Liver (tissue), 3 donors: ENCODE measurements around the gene RHEB.

Experiments used
- FOXA1 ChIP-seq: IDR thresholded peaks from 2 replicates; pipeline ENCODE4 v1.6.1; 2016; ENCODE audit warnings: antibody characterized with exemption
- FOXA2 ChIP-seq: IDR thresholded peaks from 2 replicates; pipeline ENCODE4 v1.6.1; 2016; ENCODE audit warnings: antibody characterized with exemption
- GABPA ChIP-seq, 2 donors: IDR thresholded peaks in 1 of 2; conservative IDR thresholded peaks in 1 of 2; 2 replicates each; pipeline ENCODE4 v1.6.1; 2016; ENCODE audit warnings: antibody characterized with exemption in 2 of 2, mild to moderate bottlenecking in 1 of 2, moderate library complexity in 1 of 2
- HNF4A ChIP-seq, 2 donors: conservative IDR thresholded peaks; 2 replicates each; pipeline ENCODE4 v1.6.1; 2016; ENCODE audit warnings: antibody characterized with exemption in 2 of 2, mild to moderate bottlenecking in 2 of 2
- NR2F2 ChIP-seq: IDR thresholded peaks from 2 replicates; pipeline ENCODE4 v1.6.1; 2016; ENCODE audit warnings: antibody characterized with exemption
- RAD21 ChIP-seq, 2 donors: IDR thresholded peaks; 2 replicates each; pipeline ENCODE4 v1.6.1; 2016; ENCODE audit warnings: antibody characterized with exemption in 2 of 2, mild to moderate bottlenecking in 2 of 2
- RXRA ChIP-seq, 2 donors: IDR thresholded peaks; 2 replicates each; pipeline ENCODE4 v1.6.1; 2017 to 2018; ENCODE audit warnings: antibody characterized with exemption in 2 of 2, mild to moderate bottlenecking in 1 of 2
- SP1 ChIP-seq: IDR thresholded peaks from 2 replicates; pipeline ENCODE4 v1.6.1; 2018; ENCODE audit warnings: antibody characterized with exemption, mild to moderate bottlenecking
- YY1 ChIP-seq: IDR thresholded peaks from 2 replicates; pipeline ENCODE4 v1.6.1; 2016; ENCODE audit warnings: antibody characterized with exemption, mild to moderate bottlenecking
- TF ChIP-seq, protein P1 (sequence below): fragments of 150-350 bp; IDR thresholded peaks from 2 replicates; pipeline ENCODE4 v1.5.1; 2017; ENCODE audit warnings: improper control_type of control experiment, low read depth, low read length; ENCODE audit not compliant: missing input control
- TF ChIP-seq, protein P2 (sequence below): IDR thresholded peaks from 2 replicates; pipeline ENCODE4 v1.6.1; 2016; ENCODE audit warnings: antibody characterized with exemption, mild to moderate bottlenecking
- TF ChIP-seq, protein P3 (sequence below): IDR thresholded peaks from 2 replicates; pipeline ENCODE4 v1.6.1; 2016; ENCODE audit warnings: antibody characterized with exemption
- TF ChIP-seq, protein P4 (sequence below): IDR thresholded peaks from 2 replicates; pipeline ENCODE4 v1.6.1; 2016; ENCODE audit warnings: antibody characterized with exemption
- donor health status: healthy.
- donor health status: healthy.

DNA sequence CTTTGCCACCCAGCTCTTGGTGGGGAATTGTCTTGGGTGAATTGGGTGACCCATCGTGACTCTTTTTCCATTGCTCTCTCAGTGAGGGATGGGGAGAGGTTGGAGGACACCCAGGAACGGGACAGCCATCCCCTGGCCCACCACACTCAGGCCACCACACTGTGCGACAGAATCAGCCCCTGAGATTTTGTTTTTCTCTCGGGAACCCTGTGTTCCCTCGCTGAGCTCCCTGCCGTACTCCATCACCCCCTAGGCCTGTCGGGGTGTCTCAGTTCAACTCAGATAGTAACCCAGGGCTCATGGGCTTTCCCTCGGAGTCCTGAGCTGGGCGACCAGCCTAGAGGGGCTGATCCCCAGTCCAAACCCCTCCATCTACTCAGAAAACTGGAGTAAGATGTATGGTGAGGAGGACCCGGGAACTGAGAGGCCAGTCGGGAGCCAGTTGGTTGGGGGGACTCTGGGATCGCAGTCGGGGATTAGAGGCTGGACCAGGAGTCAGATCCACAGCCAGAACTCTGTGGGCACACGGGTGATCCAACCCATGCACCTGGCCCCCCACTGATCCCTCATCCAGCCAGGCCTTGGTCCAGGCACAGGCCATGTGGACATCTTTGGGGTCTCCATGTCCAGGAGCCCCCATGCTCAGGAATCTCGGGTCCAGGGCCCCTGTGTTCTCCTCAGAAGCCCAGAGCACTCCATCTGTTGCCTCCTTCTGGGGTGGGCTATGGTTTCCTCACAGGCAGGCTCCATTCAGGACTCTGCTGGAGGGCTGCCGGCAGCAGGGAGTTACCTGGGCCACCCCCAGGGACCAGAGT is 89.1 kb downstream of the RHEB start:
- TF ChIP-seq, protein P1, sequence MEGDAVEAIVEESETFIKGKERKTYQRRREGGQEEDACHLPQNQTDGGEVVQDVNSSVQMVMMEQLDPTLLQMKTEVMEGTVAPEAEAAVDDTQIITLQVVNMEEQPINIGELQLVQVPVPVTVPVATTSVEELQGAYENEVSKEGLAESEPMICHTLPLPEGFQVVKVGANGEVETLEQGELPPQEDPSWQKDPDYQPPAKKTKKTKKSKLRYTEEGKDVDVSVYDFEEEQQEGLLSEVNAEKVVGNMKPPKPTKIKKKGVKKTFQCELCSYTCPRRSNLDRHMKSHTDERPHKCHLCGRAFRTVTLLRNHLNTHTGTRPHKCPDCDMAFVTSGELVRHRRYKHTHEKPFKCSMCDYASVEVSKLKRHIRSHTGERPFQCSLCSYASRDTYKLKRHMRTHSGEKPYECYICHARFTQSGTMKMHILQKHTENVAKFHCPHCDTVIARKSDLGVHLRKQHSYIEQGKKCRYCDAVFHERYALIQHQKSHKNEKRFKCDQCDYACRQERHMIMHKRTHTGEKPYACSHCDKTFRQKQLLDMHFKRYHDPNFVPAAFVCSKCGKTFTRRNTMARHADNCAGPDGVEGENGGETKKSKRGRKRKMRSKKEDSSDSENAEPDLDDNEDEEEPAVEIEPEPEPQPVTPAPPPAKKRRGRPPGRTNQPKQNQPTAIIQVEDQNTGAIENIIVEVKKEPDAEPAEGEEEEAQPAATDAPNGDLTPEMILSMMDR: no peak
- TF ChIP-seq, protein P2, sequence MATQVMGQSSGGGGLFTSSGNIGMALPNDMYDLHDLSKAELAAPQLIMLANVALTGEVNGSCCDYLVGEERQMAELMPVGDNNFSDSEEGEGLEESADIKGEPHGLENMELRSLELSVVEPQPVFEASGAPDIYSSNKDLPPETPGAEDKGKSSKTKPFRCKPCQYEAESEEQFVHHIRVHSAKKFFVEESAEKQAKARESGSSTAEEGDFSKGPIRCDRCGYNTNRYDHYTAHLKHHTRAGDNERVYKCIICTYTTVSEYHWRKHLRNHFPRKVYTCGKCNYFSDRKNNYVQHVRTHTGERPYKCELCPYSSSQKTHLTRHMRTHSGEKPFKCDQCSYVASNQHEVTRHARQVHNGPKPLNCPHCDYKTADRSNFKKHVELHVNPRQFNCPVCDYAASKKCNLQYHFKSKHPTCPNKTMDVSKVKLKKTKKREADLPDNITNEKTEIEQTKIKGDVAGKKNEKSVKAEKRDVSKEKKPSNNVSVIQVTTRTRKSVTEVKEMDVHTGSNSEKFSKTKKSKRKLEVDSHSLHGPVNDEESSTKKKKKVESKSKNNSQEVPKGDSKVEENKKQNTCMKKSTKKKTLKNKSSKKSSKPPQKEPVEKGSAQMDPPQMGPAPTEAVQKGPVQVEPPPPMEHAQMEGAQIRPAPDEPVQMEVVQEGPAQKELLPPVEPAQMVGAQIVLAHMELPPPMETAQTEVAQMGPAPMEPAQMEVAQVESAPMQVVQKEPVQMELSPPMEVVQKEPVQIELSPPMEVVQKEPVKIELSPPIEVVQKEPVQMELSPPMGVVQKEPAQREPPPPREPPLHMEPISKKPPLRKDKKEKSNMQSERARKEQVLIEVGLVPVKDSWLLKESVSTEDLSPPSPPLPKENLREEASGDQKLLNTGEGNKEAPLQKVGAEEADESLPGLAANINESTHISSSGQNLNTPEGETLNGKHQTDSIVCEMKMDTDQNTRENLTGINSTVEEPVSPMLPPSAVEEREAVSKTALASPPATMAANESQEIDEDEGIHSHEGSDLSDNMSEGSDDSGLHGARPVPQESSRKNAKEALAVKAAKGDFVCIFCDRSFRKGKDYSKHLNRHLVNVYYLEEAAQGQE: no peak
- no peak for TF ChIP-seq YY1
- no peak for TF ChIP-seq NR2F2
- TF ChIP-seq HNF4A (conservative IDR thresholded peaks at IDR 0.05): no peak
- TF ChIP-seq, protein P3, sequence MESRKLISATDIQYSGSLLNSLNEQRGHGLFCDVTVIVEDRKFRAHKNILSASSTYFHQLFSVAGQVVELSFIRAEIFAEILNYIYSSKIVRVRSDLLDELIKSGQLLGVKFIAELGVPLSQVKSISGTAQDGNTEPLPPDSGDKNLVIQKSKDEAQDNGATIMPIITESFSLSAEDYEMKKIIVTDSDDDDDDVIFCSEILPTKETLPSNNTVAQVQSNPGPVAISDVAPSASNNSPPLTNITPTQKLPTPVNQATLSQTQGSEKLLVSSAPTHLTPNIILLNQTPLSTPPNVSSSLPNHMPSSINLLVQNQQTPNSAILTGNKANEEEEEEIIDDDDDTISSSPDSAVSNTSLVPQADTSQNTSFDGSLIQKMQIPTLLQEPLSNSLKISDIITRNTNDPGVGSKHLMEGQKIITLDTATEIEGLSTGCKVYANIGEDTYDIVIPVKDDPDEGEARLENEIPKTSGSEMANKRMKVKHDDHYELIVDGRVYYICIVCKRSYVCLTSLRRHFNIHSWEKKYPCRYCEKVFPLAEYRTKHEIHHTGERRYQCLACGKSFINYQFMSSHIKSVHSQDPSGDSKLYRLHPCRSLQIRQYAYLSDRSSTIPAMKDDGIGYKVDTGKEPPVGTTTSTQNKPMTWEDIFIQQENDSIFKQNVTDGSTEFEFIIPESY: no peak
- TF ChIP-seq, protein P4, sequence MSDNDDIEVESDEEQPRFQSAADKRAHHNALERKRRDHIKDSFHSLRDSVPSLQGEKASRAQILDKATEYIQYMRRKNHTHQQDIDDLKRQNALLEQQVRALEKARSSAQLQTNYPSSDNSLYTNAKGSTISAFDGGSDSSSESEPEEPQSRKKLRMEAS: no peak
- TF ChIP-seq RAD21 (IDR thresholded peaks at IDR 0.05): no peak
- TF ChIP-seq RXRA (IDR thresholded peaks at IDR 0.05): no peak
- TF ChIP-seq SP1: no peak
- TF ChIP-seq FOXA2: no peak
- TF ChIP-seq GABPA (IDR thresholded peaks at IDR 0.05 in 1 of 2, conservative IDR thresholded peaks at IDR 0.05 in 1 of 2): no peak
- no peak for TF ChIP-seq FOXA1
